Stimulated activated CD8-positive, alpha-beta memory T cell treated with anti-CD3 and anti-CD28 coated beads, Interleukin-12 subunit alpha, Interleukin-12 subunit beta, amount 100 ng/mL, for 24 hours (primary cell): Measurements from ENCODE around the gene ZBTB7B.

ENCODE experiments used
- DNase-seq: peaks from one replicate; pipeline ENCODE4 v3.0.0-alpha.2; 2020; ENCODE audit errors: extremely low read depth

ZBTB7B gene

DNA sequence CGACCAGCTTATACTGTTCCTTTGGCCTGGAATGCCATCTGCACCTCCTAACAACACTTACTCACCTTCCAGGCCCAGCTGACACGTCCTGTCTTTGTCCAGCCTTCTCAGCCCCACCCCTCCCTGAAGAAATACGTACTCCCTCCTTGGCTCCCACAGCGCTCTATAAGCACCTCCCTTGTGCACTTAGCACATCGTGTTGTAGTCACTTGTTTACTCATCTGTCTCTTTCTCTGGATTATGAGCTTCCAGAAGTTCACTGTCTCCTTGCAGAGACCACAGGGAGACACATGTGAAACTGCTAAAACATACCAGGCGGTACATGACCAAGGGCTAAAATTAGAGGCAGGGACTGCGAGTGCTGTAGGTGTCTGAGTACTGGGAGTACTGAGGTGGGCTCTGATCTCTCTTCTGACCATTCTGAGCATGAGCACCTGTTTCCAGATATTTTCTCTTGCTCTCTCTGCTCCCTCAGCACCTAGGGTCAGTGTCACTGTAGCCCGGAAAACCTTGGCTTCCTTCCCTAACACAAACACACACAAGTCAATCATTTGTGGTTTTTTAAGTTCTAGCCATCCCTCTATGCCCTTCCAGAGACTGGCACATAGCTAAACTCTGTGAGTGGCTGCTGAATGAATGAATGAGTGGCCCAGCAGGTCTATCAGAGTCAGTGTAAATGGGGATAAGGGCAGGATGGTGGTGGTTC is 36.2 kb downstream of the ZBTB7B start:
- DNase-seq, result no peak

DNA sequence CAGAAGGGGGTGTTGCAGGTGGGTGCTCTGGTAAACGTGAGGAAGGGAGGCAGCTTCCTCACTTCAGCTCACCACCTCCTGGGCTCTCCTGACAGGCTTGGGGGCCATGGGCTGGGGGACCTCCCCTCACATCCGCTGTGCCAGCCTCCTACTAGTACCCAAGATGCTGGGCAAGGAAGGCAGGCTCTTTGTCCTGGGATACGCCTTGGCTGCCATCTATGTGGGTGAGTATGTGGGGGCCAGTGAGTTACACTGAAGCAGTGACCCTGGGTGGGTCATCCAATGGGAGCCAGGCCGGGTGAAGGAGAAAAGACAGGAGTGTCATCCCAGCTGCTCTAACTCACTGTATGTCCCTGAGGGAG is 36.7 kb downstream of the ZBTB7B start:
- no peak for DNase-seq

DNA sequence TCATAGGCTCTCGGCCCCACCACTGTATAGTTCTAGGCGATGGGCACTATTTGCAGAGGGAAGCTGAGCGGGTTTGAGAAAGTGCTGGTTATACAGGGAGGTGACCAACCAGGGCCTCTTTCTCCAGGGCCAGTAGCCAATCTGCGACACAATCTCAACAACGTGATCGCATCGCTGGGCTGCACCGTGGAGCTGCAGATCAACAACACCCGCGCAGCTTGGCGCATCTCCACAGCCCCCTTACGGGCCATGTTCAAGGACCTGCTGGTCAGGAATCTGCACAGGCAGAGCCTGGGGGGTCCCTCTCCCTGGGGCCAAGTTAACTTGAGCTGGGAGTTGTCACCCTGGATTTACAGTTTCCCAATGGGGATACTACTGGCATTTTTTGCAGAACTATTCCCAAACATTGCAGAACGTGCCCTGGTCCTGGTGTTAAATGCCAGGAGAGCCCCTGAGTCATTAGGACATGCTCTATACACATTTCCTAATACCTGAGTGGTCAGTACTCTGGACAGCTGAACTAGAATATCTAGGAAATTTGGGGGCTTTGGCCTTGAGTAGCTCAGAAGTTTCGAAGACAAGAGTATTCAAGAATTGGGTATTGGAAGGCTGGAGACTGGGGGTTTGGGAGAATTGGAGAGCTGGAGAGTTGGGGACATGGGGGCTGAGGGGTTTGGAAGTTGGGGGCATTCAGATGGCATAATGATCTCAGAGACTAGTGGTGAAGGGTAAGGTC is 37.9 kb downstream of the ZBTB7B start:
- no peak for DNase-seq

DNA sequence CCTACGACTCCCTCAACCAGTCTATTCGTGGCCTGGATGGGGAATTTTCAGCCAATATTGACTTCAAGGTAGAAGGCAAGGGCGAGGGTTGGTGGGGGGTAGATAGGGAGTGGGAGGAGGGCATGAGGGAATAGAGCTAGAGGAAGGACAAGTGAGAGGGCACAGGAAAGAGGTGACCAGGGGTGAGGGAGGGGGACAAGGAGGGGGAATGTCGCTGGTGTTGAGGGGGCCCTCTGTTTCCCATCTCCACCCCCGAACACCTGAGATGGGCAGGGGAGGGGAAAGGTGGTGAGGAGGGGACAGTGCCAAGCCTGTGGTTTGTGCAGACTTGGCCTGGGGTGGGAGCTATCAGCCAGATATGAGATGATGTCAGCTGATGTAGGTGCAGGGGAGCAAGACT is 40.2 kb downstream of the ZBTB7B start:
- no peak for DNase-seq

DNA sequence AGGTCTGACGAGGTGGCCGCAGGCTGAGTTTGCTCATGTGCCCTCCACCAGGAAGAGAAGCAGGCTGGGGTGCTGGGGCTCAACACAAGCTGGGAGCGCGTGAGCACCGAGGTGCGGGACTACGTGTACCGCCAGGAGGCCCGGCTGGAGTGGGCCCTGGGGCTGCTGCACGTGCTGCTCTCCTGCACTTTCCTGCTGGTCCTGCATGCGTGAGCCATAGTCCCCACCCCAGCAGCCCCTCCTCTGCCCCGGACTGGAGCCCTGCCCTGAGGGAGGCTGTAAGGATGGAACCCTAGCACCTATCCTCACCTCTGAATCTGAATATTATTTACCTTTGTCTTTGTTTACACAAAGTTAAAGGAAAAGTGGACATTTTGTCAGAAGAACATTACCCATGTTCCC is 40.7 kb downstream of the ZBTB7B start:
- DNase-seq, result no peak

DNA sequence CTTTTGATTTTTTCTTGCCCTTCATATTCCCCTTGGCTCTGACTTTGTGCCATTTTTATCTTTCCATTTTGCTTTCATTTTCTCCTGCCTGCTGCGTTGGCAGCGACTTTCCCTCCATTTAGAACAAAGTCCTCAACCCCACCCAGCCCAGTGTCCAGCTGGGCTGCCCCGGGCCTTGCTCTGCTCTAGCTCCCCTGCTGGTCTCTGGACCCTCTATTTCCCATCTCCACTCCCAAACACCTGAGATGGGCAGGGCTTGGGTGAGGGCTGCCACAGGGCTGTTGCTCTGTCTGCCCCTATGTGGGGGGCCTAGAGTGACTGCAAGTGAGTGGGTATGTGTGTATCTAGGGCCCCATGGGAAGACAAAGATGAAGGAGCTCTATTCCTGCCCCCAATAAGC is 41.2 kb downstream of the ZBTB7B start:
- no peak for DNase-seq

DNA sequence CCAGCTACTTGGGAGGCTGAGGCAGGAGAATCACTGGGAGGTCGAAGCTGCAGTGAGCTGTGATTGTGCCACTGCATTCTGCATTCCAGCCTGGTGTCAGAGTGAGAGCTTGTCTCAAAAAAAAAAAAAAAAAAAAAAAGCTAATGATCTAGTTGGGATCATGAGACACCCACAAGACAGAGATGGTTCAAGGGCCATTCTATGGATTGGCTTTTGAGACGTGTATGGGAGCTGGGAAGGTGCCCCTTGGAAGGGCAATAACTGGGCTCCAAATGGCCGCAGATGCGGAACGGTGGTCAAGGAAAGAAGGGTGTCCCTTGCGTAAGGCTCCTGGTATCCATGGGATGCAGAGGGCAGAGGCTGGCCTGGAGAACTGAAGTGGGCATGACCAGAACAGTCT is 41.8 kb downstream of the ZBTB7B start:
- no peak for DNase-seq

DNA sequence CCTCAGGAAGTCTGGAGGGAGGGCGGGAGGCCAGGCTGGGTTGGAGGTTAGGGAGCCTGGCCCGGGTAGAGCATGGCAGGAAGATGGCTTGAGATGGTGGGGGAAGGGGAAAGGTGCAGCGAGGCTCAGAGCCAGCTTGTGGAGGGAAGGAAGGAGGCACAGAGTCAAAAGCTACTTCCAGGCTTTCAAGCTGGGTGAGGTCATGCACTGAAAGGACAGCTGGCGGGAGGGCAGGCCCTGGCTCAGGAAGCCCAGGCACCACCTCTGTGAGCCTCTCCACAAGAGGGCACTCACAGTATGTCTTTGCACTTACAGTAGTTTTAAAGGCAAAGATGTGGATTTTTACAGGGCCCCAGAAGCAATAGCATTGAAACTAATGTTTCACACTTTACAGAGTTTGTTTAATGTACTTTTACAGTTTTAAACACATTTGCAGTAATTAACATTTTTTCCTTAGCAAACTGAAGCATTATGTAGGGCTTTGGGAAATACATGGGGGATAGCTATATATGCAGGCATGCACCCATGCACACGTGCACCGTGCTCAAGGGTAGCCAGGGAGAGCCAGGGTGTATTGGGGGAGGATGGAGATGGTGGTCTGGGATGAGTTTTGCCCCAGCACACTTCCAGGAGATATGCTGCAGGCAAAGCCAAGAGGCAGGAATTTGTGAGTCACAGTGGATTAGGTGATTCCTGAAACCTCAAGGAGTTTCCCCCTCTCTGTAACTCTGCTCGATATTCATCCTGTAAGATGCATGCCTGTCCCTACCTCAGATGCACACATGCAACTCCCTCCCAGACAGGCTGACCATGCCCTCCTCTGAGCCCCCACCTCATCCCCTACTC is 42.4 kb downstream of the ZBTB7B start:
- no peak for DNase-seq

DNA sequence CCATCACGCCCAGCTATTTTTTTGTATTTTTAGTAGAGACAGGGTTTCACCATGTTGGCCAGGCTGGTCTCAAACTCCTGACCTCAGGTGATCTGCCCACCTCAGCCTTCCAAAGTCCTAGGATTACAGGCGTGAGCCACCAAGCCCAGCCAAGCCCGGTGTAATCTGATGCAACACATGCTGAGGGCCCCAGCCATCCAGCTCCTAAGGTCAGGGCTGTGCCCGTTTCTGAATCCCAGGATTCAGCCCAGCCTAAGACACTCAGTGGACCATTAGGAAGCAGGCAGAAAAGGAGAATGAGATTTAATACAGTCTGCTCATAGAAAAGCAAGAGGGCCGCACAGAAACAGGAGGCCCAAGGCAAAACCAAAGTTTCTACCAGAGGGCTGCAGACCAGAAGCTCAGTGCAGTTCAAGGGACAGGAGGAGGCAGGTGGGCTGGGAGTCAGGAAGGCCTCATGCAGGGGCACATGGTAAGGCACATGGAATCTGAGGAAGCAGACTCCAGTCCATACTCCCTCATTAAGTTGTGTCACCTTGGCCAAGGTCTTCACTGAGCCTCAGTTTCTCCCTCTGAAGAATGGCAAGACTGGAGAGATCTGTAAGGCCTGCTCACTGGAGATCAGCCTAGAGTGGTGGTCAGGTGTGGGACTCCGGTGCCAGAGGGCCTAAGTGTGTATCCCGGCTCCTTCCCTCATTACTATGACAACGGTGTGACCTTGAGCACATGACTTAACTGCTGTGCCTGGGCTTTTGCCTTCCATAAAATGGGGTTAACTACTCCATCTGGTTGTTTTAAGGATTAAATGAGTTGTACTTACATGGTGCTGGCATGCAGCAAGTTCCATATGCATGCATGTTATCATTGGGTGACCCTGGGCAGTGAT is 46.1 kb downstream of the ZBTB7B start:
- no peak for DNase-seq

DNA sequence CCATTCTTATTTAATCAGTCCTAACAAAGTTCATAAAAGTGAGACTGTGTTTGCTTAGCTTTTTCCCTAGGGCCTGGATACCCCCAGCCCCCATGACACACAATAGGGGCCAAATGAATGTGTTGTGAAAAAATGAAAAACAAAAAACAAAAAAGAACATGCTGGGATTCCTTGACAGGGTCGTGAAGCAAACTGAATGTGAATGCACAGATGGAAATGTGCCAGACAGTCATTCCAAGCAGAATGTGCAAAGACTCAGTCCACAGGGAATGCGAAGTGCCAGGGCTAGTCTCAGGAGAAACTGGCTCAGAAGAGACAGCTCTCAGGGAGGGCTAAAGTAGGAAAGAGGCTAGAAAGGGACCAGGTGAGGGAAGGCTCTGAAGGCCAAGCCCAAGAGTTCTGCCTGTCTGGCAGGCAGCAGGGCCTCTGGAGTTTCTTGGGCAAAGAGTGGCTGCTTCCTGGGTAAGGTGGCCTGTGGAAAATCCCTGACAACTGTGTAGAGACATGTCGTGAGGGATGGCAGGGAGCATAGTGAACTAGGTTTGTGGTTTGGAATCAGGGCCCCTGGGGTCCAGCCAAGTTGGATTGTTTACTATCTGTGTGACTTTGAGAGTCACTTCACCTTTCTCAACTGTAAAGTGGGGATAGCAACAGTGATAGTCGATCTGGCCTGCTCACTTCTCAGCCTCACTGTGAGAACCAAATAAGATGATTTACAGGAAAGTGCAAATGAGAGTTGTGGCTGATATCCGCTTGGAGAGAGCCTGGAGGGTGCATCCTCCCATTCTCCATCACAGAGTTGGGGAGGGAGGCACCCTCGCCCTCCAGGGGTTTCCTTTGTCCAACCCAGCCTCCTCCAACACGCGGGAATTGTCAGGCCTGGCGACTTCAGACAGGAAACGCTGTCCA is 47.3 kb downstream of the ZBTB7B start:
- DNase-seq, result no peak

DNA sequence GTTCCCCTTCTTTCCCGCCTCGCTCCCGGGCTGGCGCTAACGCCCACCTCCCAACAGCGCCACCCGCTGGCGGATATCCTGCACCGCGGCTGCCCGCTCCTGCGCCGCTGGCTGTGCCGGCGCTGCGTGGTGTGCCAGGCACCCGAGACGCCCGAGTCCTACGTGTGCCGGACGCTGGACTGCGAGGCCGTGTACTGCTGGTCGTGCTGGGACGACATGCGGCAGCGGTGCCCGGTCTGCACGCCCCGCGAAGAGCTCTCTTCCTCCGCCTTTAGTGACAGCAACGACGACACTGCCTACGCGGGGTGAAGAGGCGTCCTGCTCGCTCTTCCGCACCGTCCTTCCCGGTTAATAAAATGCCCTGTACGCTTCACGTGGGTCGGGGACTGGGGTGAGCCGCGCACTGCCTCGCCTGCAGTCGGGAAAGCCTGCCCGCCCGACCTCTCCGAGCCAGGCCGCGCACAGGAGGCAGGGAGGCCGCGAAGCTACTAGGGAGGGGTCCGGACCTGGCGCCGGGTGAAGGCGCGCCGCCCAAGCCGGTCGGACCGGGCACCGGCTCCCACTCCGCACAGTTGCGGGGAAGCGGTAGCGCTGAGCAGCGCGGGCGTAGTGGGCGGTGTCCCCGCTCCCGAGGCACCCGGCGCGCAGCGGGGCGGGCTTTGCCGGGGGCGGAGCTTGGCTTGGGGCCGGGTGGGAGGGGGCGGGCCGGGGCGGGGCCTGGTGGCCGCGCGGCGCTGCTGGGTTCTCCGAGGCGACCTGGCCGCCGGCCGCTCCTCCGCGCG is 48.1 kb downstream of the ZBTB7B start, which contains the start of gene ADAM15:
ADAM15 (plus strand) TSS at position 757 of the 782 bp plus-strand sequence. CDS start 71 bp downstream, outside the sequence.
- peak; percentile 55 for DNase-seq

DNA sequence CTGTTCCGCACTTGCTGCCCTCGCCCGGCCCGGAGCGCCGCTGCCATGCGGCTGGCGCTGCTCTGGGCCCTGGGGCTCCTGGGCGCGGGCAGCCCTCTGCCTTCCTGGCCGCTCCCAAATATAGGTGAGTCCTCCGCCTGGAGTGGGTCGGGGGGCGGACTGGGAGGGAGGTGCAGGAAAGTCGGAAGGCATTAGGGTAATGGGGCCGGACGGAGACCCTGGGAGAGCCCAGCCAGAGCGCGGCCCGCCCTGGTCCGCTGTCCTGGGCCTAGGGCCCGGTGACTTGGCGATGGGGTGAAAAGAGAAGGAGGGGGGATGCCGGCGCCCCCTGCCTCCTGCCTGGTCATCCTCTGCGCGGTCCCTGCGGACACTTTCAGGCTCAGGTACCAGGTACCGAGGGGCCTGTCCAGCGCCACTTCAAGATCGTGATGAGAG is 48.8 kb downstream of the ZBTB7B start:
- DNase-seq, result no peak

DNA sequence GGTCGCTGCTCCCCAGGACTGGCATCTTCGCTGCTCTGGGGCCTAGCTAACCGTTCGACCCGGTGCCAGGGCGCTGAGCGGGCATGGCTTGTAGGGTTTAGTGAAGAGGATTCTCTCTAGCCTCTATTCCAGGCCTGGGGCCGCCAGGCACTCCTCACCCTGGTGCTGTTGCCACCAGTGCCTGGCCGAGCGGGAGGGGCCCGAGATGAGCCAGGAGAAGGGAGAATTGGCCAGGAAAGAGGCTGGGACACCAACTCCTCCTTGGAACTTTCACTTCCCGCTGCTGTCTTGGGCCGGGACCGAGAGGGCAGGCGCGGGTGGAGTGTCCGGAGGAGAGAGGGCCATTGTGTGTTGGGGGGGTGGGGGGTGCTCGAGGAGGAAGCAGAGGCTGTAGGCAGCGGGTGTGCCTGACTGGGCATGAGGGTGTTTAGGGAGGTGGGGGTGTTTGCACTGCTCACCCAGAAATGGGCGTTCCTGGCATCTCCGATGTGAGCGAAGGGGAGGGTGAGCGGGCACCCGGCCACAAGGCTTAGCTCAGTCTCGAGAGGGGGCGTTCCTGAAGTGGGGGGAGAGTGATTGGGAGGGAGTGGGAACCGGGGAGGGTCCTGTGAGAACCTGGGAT is 49.3 kb downstream of the ZBTB7B start:
- DNase-seq, result no peak

DNA sequence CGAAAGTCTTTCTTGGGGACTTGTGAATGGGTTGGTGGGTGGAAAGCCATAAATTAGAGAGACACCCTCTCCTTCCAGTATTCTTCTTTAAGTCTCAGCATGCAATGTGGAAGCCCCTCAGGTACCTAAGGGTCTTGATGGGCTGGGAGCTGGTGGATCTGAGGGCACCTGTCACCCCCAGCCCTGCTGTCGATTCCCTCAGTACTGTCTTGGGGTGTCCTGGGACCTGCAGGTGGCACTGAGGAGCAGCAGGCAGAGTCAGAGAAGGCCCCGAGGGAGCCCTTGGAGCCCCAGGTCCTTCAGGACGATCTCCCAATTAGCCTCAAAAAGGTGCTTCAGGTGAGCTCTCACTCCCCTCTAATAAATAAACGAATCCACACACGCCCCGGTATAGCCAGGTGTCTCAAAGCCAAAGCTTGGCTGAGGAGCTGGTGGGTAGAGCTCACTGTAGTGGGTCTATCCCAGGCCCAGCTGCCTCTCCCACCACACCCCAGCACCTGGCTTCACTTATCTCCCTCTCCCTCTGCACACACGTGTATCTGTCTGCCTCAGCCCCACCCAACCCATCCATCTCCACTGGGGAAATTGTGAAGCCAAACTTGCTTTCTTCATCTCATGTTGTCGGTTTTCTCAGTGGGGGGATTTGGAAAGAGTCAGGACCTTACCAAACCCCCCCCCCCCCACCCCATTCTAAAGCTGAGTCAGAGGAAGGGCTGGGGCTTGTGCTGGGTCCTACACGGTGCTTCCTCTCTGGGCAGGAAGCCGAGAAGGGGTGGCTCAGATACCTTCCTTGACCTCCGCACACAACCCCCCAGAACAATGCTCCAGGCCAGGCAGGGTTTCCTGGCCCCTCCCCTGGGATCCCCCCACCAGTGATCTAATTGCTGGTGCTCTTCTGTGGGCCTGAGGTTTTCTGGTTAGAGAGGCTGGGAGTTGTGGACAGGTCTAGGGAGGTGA is 50.1 kb downstream of the ZBTB7B start:
- DNase-seq, result no peak

DNA sequence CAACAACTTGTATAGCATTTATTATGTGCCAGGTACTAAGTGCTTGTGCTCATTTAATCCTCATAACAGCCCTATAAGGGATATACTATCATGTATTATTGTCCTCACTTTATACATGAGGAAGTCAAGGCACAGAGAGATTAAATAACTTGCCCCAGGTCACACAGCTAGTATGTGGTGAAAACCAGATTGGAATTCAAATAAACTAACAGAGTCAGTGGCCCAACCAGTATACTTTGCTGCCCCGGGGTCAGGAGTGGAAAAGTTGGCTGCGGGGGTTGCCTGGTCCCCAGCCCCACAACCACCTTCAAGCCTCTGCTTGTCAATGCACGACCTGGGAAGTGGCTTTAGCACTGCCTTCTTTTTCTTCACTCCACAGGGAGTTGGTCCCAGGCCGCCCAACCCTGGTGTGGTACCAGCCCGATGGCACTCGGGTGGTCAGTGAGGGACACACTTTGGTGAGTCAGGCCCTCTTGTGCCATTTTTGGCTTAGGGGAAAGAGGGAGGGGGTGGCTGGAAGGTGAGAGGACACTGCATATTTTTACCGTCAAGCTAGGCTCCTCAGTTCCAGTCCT is 51.0 kb downstream of the ZBTB7B start:
- DNase-seq, result no peak

DNA sequence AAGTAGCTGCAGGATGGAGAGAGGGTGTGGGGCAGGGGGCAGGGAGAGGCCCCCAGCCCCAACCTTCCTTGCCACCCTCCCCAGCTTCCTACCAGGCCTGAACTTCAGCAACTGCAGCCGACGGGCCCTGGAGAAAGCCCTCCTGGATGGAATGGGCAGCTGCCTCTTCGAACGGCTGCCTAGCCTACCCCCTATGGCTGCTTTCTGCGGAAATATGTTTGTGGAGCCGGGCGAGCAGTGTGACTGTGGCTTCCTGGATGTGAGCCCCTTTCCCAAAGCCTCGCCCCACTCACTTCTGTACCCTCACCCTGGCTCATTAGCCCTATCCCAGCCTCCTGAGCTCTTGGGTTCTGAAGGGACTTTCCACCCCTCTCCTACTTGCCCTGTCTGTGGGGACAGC is 54.5 kb downstream of the ZBTB7B start:
- no peak for DNase-seq

DNA sequence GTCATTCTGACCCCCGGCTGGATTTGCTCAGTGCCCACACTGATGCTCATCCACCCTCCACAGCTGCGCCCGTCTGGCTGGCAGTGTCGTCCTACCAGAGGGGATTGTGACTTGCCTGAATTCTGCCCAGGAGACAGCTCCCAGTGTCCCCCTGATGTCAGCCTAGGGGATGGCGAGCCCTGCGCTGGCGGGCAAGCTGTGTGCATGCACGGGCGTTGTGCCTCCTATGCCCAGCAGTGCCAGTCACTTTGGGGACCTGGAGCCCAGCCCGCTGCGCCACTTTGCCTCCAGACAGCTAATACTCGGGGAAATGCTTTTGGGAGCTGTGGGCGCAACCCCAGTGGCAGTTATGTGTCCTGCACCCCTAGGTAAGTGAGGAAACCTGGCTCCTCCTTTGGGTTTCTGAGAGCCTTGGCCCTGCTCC is 55.2 kb downstream of the ZBTB7B start:
- DNase-seq, result no peak

DNA sequence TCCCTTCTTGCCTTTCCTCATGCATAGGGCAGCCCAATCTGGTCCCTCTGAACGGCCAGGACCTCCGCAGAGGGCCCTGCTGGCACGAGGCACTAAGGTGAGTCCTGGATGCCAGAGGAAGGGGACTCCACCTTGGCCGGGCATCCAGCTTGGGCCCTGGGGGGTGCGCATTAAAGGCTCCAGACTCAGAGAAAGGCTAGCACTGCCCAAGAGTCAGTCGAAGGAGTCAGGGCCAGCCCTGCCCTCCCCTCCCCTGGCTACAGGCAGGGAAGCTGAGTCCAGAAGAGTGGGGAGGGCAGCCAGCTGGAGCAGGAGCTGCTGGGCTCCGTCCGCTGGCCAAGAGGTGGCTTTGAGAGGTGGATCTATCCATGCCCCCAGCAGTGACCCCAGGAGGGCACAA is 58.1 kb downstream of the ZBTB7B start:
- DNase-seq, result no peak
